SK-N-SH (cell line): ENCODE results near the gene CALML6.

Experiments
- TF ChIP-seq, protein P1 (sequence below): fragments of 200-600 bp; sonication (generic); IDR thresholded peaks from 2 replicates; pipeline ENCODE4 v1.6.1; 2017; ENCODE audit warnings: antibody characterized with exemption, mild to moderate bottlenecking, moderate library complexity
- TF ChIP-seq, protein P2 (sequence below): fragments of 150-350 bp; IDR thresholded peaks from 2 replicates; pipeline ENCODE4 v1.6.1; 2017; ENCODE audit warnings: antibody characterized with exemption, low read length, low read depth, borderline replicate concordance

DNA sequence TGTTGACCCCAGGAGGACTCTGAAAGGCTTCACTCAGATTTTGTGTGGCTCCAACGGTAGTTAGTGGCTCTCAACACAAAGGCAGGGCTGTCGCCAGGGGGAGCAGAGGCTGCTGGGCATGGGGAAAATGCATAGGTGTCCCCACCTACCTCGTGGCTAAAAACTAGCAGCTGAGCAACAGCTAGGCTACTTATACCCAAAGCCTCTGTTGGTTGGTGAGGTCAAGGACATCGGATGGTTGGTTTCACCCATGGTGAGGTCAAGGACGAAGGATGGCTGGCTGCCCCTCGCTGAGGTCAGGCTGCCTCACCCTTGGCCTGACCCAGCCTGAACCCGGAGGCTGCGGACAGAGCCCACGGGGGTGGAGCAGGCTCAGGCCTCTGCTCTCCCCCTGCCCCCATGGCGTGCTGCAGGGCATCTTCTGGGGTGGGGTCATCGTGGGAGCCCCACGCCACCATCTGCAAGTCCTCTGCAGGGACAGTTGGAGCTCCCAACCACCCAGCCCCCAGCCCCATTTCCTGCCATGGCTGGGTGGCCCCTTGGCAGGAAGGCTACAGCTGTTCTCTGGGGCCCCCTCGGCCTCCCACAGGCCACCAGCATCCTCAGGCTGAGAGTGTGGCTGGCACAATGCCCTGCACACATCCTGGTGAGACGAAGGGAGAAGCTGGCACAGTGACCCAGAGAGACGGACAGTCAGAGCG, 15.6 kb upstream of the CALML6 start:
- TF ChIP-seq, protein P1, sequence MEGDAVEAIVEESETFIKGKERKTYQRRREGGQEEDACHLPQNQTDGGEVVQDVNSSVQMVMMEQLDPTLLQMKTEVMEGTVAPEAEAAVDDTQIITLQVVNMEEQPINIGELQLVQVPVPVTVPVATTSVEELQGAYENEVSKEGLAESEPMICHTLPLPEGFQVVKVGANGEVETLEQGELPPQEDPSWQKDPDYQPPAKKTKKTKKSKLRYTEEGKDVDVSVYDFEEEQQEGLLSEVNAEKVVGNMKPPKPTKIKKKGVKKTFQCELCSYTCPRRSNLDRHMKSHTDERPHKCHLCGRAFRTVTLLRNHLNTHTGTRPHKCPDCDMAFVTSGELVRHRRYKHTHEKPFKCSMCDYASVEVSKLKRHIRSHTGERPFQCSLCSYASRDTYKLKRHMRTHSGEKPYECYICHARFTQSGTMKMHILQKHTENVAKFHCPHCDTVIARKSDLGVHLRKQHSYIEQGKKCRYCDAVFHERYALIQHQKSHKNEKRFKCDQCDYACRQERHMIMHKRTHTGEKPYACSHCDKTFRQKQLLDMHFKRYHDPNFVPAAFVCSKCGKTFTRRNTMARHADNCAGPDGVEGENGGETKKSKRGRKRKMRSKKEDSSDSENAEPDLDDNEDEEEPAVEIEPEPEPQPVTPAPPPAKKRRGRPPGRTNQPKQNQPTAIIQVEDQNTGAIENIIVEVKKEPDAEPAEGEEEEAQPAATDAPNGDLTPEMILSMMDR, result no peak
- TF ChIP-seq, protein P2, sequence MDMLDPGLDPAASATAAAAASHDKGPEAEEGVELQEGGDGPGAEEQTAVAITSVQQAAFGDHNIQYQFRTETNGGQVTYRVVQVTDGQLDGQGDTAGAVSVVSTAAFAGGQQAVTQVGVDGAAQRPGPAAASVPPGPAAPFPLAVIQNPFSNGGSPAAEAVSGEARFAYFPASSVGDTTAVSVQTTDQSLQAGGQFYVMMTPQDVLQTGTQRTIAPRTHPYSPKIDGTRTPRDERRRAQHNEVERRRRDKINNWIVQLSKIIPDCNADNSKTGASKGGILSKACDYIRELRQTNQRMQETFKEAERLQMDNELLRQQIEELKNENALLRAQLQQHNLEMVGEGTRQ, result no peak
